D721Med (cell line): Measurements from ENCODE around the gene KSR1.
A peak's percentile ranks its signal among the peaks of the same experiment; 100 is the strongest.
"Not testable (repeated sequence)": the region's sequence is repeated elsewhere in the genome, so short reads cannot be mapped to it uniquely, and the experiment has no call there.

Source experiments
- DNase-seq: peaks from one replicate; pipeline ENCODE4 v3.0.0; 2011; ENCODE audit warnings: low spot score; ENCODE audit not compliant: insufficient read length
- FAIRE-seq: peaks from 2 replicates; lab custom pipeline; 2011; peaks lifted over from hg19 to GRCh38; lab: Jason Lieb, UNC
- TF ChIP-seq, protein P1 (sequence below): IDR thresholded peaks from 2 replicates; pipeline ENCODE4 v1.5.1; 2012; ENCODE audit warnings: mild to moderate bottlenecking, control low read depth; ENCODE audit not compliant: insufficient read depth; ENCODE audit errors: missing control alignments

KSR1 gene

DNA sequence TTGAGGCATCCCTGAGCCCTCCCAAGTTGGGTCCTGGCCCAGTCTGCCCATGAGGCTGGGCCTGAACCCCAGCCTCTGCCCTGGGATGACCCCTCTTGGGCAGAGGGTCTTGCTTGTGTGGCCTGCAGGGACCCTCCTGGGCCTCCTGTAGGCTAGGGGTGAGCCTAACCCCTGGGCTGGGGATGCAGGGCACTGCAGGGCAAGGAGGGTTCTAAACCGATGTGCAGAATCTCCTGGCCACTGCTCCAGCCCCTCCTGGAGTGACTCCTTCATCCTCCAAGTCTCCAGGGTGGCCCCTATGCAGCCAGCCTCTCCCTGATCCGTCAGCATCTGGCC, 212.2 kb downstream of the KSR1 start:
- FAIRE-seq (no peak), DNase-seq (no peak)
- TF ChIP-seq, protein P1, sequence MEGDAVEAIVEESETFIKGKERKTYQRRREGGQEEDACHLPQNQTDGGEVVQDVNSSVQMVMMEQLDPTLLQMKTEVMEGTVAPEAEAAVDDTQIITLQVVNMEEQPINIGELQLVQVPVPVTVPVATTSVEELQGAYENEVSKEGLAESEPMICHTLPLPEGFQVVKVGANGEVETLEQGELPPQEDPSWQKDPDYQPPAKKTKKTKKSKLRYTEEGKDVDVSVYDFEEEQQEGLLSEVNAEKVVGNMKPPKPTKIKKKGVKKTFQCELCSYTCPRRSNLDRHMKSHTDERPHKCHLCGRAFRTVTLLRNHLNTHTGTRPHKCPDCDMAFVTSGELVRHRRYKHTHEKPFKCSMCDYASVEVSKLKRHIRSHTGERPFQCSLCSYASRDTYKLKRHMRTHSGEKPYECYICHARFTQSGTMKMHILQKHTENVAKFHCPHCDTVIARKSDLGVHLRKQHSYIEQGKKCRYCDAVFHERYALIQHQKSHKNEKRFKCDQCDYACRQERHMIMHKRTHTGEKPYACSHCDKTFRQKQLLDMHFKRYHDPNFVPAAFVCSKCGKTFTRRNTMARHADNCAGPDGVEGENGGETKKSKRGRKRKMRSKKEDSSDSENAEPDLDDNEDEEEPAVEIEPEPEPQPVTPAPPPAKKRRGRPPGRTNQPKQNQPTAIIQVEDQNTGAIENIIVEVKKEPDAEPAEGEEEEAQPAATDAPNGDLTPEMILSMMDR, result no peak

DNA sequence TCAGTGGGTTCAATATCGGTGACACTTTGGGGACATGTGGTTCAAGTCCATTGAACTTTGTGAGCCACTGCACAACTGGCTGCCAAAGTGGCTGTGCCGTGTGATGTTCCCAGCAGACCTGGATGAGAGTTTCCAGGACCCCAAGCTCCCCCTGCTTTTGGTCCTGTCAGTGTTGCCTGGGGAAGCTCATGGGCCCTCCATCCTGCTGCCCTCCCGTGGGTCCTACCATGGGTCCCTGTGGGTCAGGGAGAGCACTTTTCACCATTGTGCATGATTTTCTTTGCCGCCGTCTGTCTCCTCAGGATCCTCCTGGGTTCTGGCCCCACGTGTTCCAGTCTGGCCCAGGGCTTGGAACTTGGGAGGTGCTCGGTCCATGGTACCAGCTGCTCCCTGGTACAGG, 212.9 kb downstream of the KSR1 start:
- TF ChIP-seq, protein P1, result no peak
- FAIRE-seq (no peak), DNase-seq (no peak)

DNA sequence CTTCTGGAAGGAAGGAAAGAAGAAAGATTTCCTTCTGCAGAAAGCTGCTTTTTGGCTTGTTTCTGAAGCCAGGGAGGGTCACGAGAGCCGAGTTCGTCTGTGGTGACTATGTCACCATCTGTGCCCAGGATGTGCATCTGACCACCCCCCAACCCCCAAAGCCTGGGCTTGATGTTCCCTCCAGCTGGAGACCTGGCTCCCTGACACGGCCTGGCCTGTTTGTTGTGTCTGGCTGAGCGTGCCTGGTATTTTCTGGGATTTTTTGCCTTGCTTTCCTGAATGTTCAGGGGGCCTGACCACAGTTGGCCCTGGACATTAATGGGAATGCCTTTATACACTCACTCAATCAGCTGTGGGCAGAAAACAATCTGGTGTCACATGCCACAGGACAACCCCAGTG, 213.6 kb downstream of the KSR1 start:
- TF ChIP-seq, protein P1, result no peak
- FAIRE-seq, result no peak

DNA sequence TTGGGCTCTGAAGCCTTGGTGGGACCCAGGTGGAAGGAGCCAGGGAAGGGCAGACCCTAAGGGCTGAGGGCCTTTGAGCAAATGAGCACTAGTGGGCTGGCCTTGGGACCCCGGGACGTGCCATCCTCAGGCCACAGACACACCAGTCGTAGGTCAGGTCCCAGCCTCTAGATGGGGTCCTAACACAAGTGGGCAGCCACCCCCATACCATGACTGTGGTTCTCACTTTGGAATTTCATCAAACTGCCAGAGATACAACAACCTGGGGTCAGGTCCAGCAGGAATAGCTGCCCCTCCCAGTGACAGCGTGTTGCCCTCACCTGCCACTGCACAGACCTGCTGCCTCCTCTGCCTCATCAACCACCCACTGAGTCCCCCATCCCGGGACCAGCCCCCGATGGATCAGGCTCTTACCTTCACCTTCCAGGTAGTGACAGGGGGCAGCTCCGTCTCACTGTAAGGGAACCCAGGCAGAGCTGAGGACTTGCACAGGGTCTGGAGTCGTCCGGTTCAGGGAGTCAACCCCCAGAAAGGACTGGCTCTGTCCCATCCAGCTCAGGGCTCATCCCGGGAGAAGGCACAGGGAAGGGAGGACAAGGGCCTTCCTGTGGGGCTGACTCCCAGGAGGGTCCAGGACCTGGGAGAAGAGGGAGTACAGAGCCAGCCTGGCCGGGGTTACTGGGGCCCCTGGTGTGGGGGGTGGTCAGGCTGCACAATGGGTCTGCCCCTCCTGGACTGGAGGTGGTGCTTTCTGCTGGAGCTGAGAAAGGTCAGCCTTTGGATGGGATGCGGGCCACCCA, 214.7 kb downstream of the KSR1 start:
- TF ChIP-seq, protein P1, result peak; percentile 21
- FAIRE-seq, result no peak
- DNase-seq, result no peak

More for the DNA sequence above, 213.6 kb downstream of the KSR1 start:
- no peak for DNase-seq

DNA sequence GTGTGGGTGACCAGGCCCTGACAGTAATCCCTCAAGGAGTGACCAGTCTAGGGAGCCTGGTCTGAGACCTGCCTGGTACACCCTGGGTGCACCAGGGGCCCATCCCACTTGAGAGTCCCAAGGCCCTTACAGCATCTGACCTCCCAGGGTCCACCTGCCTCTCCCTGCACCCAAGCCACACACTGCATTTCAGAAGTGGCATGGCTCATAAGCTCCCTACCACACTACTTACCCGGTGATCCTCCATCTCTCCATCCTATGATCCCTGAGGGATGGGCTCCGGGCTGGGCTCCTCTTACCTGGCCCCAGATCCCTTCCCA, 215.3 kb downstream of the KSR1 start:
- FAIRE-seq, result no peak
- no peak for DNase-seq
- TF ChIP-seq, protein P1, result no peak

DNA sequence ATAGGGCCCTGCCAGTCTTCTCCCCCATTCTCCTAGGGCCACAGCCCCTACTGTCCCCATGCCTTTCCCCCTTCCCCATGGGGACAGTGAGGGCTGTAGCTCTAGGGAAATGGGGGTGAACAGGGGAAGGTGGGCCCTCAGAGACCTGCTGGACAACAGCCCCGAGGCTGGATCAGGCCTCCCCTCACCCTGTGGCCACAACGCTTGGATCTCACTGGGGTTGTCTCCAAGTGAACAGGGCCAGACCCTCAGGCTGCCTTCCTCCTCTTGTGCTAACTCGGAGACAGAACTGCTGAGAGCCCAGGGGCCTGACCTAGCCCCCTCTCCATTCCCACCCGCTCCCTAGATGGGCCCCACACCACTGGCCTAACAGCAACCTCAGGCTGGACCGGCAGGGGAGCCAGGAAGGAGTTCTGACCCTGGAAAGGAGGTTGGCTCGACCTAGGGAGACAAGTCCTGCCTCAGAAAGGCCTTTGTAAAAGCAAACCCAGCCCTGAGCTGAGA, 215.8 kb downstream of the KSR1 start:
- not testable (repeated sequence) for FAIRE-seq, DNase-seq

DNA sequence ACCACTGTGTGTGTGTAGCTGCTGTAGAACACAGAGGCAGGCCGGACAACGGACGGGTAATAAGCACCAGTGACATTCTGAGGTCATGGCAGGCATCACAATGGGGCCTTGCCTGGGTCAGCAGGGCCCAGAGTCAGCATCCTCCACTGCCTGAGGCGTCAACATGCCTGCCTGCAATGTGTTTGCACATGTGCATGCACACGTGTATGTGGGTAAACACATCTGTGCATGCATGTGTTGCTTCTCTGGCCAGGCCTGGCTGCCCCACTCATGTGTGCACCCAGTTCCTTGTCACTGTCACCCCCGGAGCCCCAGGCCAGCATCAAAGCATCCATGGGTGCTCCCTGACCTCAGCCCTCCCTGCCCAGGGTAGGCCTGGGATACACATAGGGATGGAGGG, 218.1 kb downstream of the KSR1 start:
- DNase-seq (no peak), FAIRE-seq (no peak)
- TF ChIP-seq, protein P1, result no peak
